GM18519 (cell line): ENCODE measurements around the gene HNRNPUL1.
A peak's percentile ranks its signal among the peaks of the same experiment; 100 is the strongest.
"Not testable (repeated sequence)": the region's sequence is repeated elsewhere in the genome, so short reads cannot be mapped to it uniquely, and the experiment has no call there.

Experiments used
- ATAC-seq: cut with Tn5 transposase; IDR thresholded peaks from one replicate; pipeline ENCODE4 v1.9.1; 2021; ENCODE audit warnings: mild to moderate bottlenecking, moderate library complexity; ENCODE audit not compliant: unreplicated experiment, low FRiP score

HNRNPUL1 gene

GRCh38 chr19:41273076-41273475, 8.9 kb downstream of the HNRNPUL1 start:
- ATAC-seq, result no peak

- ATAC-seq, result no peak
Observed at GRCh38 chr19:41274802-41275201, 10.6 kb downstream of the HNRNPUL1 start.

GRCh38 chr19:41276231-41276630, 12.1 kb downstream of the HNRNPUL1 start:
- ATAC-seq, result no peak

GRCh38 chr19:41278478-41278877, 14.3 kb downstream of the HNRNPUL1 start:
- ATAC-seq, result no peak

DNA sequence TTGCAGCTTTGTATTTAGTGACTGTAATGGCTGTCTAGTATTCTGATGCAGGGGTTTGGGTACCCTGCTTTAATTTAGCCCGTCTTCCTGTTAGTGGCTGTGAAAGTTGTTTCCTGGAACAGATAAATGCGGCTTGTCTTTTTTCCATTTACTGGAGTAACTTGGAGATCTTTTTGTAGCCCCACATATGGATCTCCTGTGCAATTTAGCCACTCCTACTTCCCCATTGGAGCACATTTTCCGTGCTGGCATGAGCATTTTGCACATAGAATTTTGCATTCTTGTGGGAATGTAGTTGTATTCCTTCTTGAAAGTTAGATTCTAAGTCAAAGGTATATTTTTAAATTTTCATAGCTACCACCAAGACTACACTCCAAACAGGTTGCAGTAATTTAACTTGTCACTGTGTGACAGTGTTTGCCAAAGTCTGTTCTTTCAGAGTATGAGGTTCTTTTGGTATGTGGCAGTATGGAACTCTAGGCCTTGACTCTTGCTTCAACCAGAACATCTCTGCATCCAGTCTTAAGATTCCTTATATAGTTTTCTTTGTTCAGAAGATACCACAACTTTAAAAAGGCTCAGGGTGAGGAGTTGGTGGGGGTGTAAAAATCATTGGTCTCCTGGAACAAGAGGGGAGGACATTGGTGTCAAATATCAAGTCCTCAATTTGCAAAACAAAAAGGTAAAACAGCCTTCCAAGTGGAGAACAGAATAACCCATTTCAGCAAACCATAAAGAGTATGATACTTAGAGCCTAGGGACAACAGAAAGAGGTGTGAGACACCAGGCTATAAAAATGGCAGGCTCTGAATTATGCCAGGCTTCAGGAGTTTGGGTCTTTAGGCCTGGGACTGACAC, 24.7 kb downstream of the HNRNPUL1 start:
- no peak for ATAC-seq

DNA sequence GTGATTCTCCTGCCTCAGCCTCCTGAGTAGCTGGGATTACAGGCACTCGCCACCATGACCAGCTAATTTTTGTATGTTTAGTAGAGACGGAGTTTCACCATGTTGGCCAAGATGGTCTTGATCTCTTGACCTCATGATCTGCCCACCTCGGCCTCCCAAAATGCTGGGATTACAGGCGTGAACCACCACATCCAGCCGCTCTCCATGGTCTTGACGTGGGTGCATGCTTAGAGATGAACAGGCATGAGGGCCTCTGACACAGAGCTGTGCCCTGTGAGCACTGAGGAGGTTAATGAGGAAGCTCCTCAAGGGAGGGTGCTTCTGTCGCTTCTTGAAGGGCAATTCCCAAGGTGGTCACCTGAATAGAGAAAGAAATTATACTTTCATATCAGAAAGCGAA, 25.6 kb downstream of the HNRNPUL1 start:
- ATAC-seq, result not testable (repeated sequence)

DNA sequence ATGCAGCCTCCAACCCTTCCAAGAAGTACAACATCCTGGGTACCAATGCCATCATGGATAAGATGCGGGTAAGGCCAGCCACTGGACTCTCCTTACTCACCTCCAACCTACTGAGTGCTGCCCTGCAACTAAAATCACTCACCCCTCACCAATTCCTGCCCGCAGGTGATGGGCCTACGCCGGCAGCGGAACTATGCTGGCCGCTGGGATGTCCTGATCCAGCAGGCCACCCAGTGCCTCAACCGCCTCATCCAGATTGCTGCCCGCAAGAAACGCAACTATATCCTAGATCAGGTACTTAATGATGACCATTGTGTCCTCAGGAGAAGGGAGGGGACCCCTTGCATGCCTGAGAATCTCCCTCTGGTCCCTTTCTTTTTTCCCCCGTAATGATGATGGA, 30.2 kb downstream of the HNRNPUL1 start:
- no peak for ATAC-seq

- no peak for ATAC-seq
Observed at GRCh38 chr19:41295499-41295898, 31.3 kb downstream of the HNRNPUL1 start.

DNA sequence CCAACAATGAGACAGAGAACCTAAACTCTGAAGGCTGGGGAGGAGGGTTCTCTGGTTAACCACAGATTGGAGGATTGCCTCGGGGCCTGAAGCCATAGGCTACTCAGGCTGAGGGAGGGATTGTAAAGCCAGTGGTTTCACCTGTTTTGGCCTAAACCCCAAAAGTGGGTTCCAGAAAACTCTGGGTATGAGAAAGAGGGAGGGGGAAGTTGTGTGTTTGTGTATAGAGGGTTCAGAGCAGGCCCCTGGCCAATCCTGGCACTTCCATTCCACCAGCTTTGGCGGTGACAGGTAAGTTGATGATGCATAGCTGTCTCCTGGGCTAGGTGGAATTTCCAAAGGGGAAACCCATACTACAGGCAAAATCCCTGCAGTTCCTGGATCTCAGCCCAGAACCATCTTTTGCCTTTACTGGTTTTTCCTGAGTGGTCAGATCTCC, 32.3 kb downstream of the HNRNPUL1 start:
- ATAC-seq, result no peak

DNA sequence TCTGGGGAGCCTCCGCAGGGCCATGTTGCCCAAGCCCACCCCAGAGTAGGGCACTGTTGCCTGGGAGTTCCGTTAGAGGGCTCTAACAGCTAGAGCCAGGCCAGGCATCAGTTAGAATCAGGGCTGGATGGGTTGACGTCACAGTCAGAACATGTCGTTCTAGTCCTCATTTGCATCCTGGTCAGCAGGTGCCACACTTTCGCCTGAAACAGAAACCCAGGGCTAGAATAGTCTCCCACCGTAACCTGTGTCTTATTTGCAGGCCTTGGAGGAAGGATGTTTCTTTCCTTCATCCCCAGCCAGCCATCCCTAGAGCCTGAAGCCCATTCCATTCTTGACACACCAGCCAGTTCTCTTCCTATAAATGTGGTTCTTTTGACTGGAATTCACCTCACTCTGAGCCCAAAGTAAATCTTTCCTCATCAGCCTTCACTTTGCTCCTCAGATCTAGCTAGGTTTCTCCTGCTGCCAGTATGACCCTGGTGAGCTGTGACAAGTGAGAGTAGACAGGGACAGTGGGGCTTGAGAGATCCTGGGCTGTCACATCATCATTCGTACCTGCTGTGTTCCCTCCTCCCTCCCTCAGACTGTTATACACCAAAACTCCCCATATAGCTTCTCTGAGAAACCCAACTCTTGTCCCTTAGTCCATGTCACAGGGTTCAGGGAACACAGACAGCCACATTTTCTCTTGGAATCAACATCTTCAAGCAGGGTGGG, 33.6 kb downstream of the HNRNPUL1 start:
- peak; percentile 72 for ATAC-seq

DNA sequence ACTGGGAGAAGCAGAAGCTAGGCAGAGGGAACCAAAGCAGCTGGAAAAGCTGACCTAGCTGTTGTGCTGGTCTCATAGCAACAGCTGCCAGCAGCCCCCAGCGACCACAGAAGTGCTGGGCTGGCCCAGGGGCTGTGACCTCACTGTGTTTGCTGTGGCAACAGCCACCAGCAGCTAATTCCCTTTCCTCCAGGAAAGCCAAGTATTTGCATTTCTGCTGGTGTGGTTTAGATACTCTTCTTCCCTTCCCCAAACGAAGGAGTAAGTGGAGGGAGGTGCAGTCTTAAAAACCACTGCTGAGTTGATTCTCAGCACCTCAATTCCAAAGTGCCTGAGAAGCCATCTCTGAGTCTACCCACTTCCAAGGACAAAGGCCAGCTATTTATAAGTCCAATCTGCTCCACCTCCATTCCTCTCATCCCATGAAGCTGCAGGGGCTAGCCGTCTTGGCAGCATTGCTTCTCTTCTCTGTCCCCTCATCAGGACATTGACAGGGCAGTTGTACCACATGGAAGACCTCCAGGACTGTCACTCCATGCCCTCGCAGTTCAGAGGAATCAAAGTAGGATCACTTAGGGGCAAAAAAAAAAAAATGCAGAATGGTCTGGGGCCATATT, 34.3 kb downstream of the HNRNPUL1 start:
- ATAC-seq, result peak; percentile 5

- no peak for ATAC-seq
Observed at GRCh38 chr19:41299046-41299754, 35.0 kb downstream of the HNRNPUL1 start.

DNA sequence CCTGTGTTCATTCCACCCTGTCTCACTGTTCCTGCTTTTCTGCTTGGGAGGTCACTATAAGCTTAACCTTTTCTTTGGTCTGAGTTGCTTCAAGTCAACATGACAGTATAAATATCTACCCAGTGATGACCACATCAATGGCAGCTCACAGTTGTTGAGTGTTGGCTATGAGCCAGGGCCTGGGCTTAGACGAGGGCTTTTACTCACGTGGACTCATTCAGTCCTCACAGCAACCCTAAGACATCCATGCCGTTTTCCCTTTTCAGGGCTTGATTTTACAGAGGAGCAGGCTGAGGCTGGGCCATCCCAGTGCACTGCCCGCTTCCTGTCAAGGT, 35.5 kb downstream of the HNRNPUL1 start:
- ATAC-seq, result no peak

DNA sequence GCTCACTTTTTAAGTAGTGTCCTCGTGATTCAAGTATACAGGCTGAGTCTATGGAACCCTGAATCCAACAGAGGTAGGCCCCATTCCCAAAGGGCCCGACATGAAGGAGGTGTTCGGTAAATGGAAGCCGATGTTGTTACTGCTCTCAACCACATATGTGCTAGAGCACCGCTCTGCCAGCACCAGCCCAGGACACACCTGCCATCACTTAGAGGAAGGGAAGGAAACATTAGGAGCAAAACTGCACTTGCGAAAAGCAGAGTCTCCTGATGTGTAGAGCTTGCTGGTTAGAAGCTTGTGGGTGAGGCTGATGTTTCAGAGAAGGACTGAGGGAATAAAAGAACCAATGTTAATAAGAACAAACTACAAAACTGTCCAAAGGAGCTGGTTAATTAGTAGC, 36.4 kb downstream of the HNRNPUL1 start:
- ATAC-seq, result no peak

GRCh38 chr19:41302624-41303351, 38.6 kb downstream of the HNRNPUL1 start:
- no peak for ATAC-seq

DNA sequence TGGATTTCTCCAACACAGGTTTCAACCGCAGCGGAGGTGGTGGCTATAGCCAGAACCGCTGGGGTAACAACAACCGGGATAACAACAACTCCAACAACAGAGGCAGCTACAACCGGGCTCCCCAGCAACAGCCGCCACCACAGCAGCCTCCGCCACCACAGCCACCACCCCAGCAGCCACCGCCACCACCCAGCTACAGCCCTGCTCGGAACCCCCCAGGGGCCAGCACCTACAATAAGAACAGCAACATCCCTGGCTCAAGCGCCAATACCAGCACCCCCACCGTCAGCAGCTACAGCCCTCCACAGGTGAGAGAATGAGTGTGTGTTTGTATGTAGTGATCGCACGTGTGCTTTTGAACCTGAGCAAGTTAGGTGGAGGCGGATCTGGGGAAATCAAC, 39.8 kb downstream of the HNRNPUL1 start:
- ATAC-seq, result no peak

GRCh38 chr19:41304706-41305483, 40.7 kb downstream of the HNRNPUL1 start:
- ATAC-seq, result no peak

DNA sequence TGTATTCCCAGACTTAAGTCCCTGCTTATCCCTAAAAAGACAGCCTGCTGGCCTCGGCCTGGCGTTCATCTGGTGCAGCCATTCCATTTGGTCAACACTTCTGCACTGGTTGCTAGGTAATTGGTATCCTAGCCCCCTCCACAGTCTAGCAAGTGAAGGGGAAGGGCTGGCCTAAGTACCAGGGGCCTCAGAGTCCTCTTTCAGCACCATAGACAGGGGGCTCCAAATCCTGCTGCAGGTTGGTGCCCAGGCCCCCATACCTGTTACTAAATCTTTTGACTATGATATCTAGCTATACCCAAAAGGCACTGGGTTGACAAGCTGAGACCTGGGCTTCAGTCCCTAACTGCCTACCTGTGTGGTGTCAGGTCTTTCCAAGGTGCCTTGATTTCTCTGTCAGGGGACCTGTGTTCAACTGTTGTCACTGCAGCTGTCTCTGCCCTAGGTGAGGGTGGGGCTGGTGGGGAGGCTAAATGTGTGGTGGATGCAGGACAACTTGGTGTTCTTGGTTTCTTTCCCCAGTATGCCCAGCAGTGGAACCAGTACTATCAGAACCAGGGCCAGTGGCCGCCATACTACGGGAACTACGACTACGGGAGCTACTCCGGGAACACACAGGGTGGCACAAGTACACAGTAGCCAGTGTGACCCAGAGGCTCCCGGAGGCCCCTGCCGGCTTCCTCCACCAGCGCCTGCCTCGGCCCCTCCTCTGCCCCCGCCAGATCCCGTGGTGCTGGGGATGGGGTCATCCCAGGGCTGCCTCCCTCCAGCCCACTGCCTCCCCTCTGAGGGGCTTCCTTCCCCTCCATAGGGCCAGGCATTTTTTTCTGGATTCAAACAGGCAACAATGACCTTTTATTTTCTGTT, 42.0 kb downstream of the HNRNPUL1 start:
- no peak for ATAC-seq
